Measurements from ENCODE around the gene PSMB7. TPM values are rescaled to one million over a fixed set of nuclear protein-coding genes. Genes with fewer than 3 reads are reported as not detected.

PSMB7 gene
- total RNA-seq, 1 donor from 2014 or later, result 183 TPM

- H3K79me2 ChIP-seq (ENCODE audit: insufficient read depth, low read length), result peaks cover 42% of the 10 kb centered on the region
- H3K27me3 ChIP-seq (ENCODE audit: insufficient read depth, low read length), result no peaks in the 10 kb centered on the region
- Mint-ChIP-seq H3K4me1 (ENCODE audit: low read depth, unreplicated experiment) (peaks cover 11% of the 10 kb centered on the region), H3K27ac (ENCODE audit: unreplicated experiment) (no peak overlapping the region), H3K9me3 (ENCODE audit: unreplicated experiment) (peaks cover 3% of the 10 kb centered on the region), H3K36me3 (ENCODE audit: low read depth, unreplicated experiment) (peaks cover 15% of the 10 kb centered on the region), H3K27me3 (ENCODE audit: low read depth, unreplicated experiment) (no peaks in the 10 kb centered on the region), H3K4me3 (ENCODE audit: unreplicated experiment) (no peak overlapping the region)
- no peaks in the 10 kb centered on the region for H3K9me3 ChIP-seq (ENCODE audit: insufficient read depth, low read depth, low read length)
- TF ChIP-seq CTCF (IDR thresholded peaks at IDR 0.05; ENCODE audit: insufficient read depth, low read depth, low read length) (no peak), EZH2 (IDR thresholded peaks at IDR 0.05; ENCODE audit: insufficient read depth, low read length) (no peak)
- no peak for DNase-seq (ENCODE audit: low read depth)
- H3K4me3 ChIP-seq (ENCODE audit: insufficient read depth, low read depth, low read length), result no peak overlapping the region
- H4K20me1 ChIP-seq (ENCODE audit: insufficient read depth, low read length), result no peaks in the 10 kb centered on the region
- H3K27ac ChIP-seq (ENCODE audit: low read depth, low read length), result no peak overlapping the region
- H3K9ac ChIP-seq (ENCODE audit: low read length), result no peak overlapping the region
- FAIRE-seq, result no peak
- no peak overlapping the region for H3K4me2 ChIP-seq (ENCODE audit: low read length)
- H3K4me1 ChIP-seq (ENCODE audit: insufficient read depth, low read length), result peaks cover 13% of the 10 kb centered on the region
- H3K36me3 ChIP-seq (ENCODE audit: insufficient read depth, low read length), result peaks cover 20% of the 10 kb centered on the region
- no peak overlapping the region for H2AFZ ChIP-seq (ENCODE audit: low read depth, low read length)
Observed at GRCh38 chr9:124313940-124314339, 101.3 kb downstream of the PSMB7 start.

- no peak overlapping the region for H3K27ac ChIP-seq (ENCODE audit: low read depth, low read length)
- H3K4me3 Mint-ChIP-seq (ENCODE audit: unreplicated experiment), result no peak overlapping the region
- H3K79me2 ChIP-seq (ENCODE audit: insufficient read depth, low read length), result peaks cover 53% of the 10 kb centered on the region
- H3K9me3 ChIP-seq (ENCODE audit: insufficient read depth, low read depth, low read length), result no peaks in the 10 kb centered on the region
- peaks cover 3% of the 10 kb centered on the region for H3K9me3 Mint-ChIP-seq (ENCODE audit: unreplicated experiment)
- no peaks in the 10 kb centered on the region for H3K27me3 ChIP-seq (ENCODE audit: insufficient read depth, low read length)
- FAIRE-seq (no peak), DNase-seq (ENCODE audit: low read depth) (no peak)
- no peak overlapping the region for H2AFZ ChIP-seq (ENCODE audit: low read depth, low read length)
- no peak overlapping the region for H3K4me2 ChIP-seq (ENCODE audit: low read length)
- H3K27me3 Mint-ChIP-seq (ENCODE audit: low read depth, unreplicated experiment), result no peaks in the 10 kb centered on the region
- H3K4me3 ChIP-seq (ENCODE audit: insufficient read depth, low read depth, low read length), result no peak overlapping the region
- peaks cover 22% of the 10 kb centered on the region for H3K36me3 ChIP-seq (ENCODE audit: insufficient read depth, low read length)
- no peaks in the 10 kb centered on the region for H4K20me1 ChIP-seq (ENCODE audit: insufficient read depth, low read length)
- peaks cover 16% of the 10 kb centered on the region for H3K4me1 ChIP-seq (ENCODE audit: insufficient read depth, low read length)
- H3K4me1 Mint-ChIP-seq (ENCODE audit: low read depth, unreplicated experiment), result peaks cover 11% of the 10 kb centered on the region
- no peak overlapping the region for H3K9ac ChIP-seq (ENCODE audit: low read length)
- TF ChIP-seq CTCF (IDR thresholded peaks at IDR 0.05; ENCODE audit: insufficient read depth, low read depth, low read length), result no peak
- no peak for TF ChIP-seq EZH2 (IDR thresholded peaks at IDR 0.05; ENCODE audit: insufficient read depth, low read length)
- no peak overlapping the region for H3K27ac Mint-ChIP-seq (ENCODE audit: unreplicated experiment)
- peaks cover 17% of the 10 kb centered on the region for H3K36me3 Mint-ChIP-seq (ENCODE audit: low read depth, unreplicated experiment)
Observed at GRCh38 chr9:124312290-124313265, 102.7 kb downstream of the PSMB7 start.

- Histone ChIP-seq H3K4me3 (ENCODE audit: insufficient read depth, low read depth, low read length) (no peak overlapping the region), H3K27ac (ENCODE audit: low read depth, low read length) (no peak overlapping the region), H3K9me3 (ENCODE audit: insufficient read depth, low read depth, low read length) (no peaks in the 10 kb centered on the region), H2AFZ (ENCODE audit: low read depth, low read length) (no peak overlapping the region), H3K36me3 (ENCODE audit: insufficient read depth, low read length) (peaks cover 13% of the 10 kb centered on the region), H4K20me1 (ENCODE audit: insufficient read depth, low read length) (no peaks in the 10 kb centered on the region), H3K4me2 (ENCODE audit: low read length) (no peak overlapping the region), H3K9ac (ENCODE audit: low read length) (no peak overlapping the region), H3K4me1 (ENCODE audit: insufficient read depth, low read length) (peaks cover 23% of the 10 kb centered on the region), H3K79me2 (ENCODE audit: insufficient read depth, low read length) (peaks cover 60% of the 10 kb centered on the region), H3K27me3 (ENCODE audit: insufficient read depth, low read length) (no peaks in the 10 kb centered on the region)
- no peaks in the 10 kb centered on the region for H3K9me3 Mint-ChIP-seq (ENCODE audit: unreplicated experiment)
- peaks cover 19% of the 10 kb centered on the region for H3K4me1 Mint-ChIP-seq (ENCODE audit: low read depth, unreplicated experiment)
- H3K27ac Mint-ChIP-seq (ENCODE audit: unreplicated experiment), result no peak overlapping the region
- H3K4me3 Mint-ChIP-seq (ENCODE audit: unreplicated experiment), result no peak overlapping the region
- H3K27me3 Mint-ChIP-seq (ENCODE audit: low read depth, unreplicated experiment), result no peaks in the 10 kb centered on the region
- FAIRE-seq, result no peak
- peaks cover 13% of the 10 kb centered on the region for H3K36me3 Mint-ChIP-seq (ENCODE audit: low read depth, unreplicated experiment)
- no peak for TF ChIP-seq EZH2 (IDR thresholded peaks at IDR 0.05; ENCODE audit: insufficient read depth, low read length)
- TF ChIP-seq CTCF (IDR thresholded peaks at IDR 0.05; ENCODE audit: insufficient read depth, low read depth, low read length), result no peak
- DNase-seq (ENCODE audit: low read depth), result no peak
Observed at GRCh38 chr9:124311283-124311682, 104.0 kb downstream of the PSMB7 start.
